Progenitor cell of endocrine pancreas (in vitro differentiated cells): ENCODE measurements around the gene LRRC30. TPM values are rescaled to one million over a fixed set of nuclear protein-coding genes. Genes with fewer than 3 reads are reported as not detected.
A peak's percentile ranks its signal among the peaks of the same experiment; 100 is the strongest.

Source experiments
- DNase-seq: peaks from one replicate; pipeline ENCODE4 v3.0.0; 2021; ENCODE audit warnings: low spot score; ENCODE audit not compliant: unreplicated experiment
- H3K27ac Mint-ChIP-seq: 2 replicates; pipeline ENCODE4 v1.8.0; 2021; ENCODE audit warnings: mild to moderate bottlenecking, moderate library complexity, mixed read lengths
- H3K27me3 Mint-ChIP-seq: 2 replicates; pipeline ENCODE4 v1.8.0; 2021; ENCODE audit warnings: mixed read lengths
- H3K36me3 Mint-ChIP-seq: 2 replicates; pipeline ENCODE4 v1.8.0; 2022; ENCODE audit warnings: mixed read lengths; ENCODE audit not compliant: insufficient read depth
- H3K4me1 Mint-ChIP-seq: 2 replicates; pipeline ENCODE4 v1.8.0; 2021; ENCODE audit warnings: low read depth, mixed read lengths
- H3K4me3 Mint-ChIP-seq: 2 replicates; pipeline ENCODE4 v1.8.0; 2021; ENCODE audit warnings: low read depth, mild to moderate bottlenecking, moderate library complexity, mixed read lengths
- H3K9me3 Mint-ChIP-seq: 2 replicates; pipeline ENCODE4 v1.8.0; 2021; ENCODE audit warnings: low read depth, mixed read lengths
- CTCF ChIP-seq: fragments of 200-600 bp; sonication (generic); IDR thresholded peaks from one replicate; pipeline ENCODE4 v1.5.0; 2021; ENCODE audit warnings: antibody characterized with exemption, mild to moderate bottlenecking; ENCODE audit not compliant: unreplicated experiment
- total RNA-seq: library from RNA; stranded (reverse); gene quantifications from 2 replicates; pipeline ENCODE4 v1.2.1, GENCODE V29; 2021

LRRC30 gene
- total RNA-seq, 1 donor from 2014 or later = not detected

GRCh38 chr18:7261199-7261598 is 30.3 kb downstream of the LRRC30 start:
- peaks cover 6% of the 10 kb centered on the region for H3K4me1 Mint-ChIP-seq
- DNase-seq = no peak
- TF ChIP-seq CTCF = no peak
- no peaks in the 10 kb centered on the region for H3K9me3 Mint-ChIP-seq
- H3K36me3 Mint-ChIP-seq = no peaks in the 10 kb centered on the region
- H3K4me3 Mint-ChIP-seq = no peak overlapping the region
- no peak overlapping the region for H3K27ac Mint-ChIP-seq
- peaks cover 16% of the 10 kb centered on the region for H3K27me3 Mint-ChIP-seq

GRCh38 chr18:7267973-7268372 is 37.1 kb downstream of the LRRC30 start:
- Mint-ChIP-seq H3K9me3 (no peaks in the 10 kb centered on the region), H3K36me3 (no peaks in the 10 kb centered on the region), H3K4me3 (no peak overlapping the region), H3K27ac (no peak overlapping the region), H3K4me1 (peaks cover 1% of the 10 kb centered on the region), H3K27me3 (peaks cover 2% of the 10 kb centered on the region)
- no peak for TF ChIP-seq CTCF
- DNase-seq = no peak

- H3K4me3 Mint-ChIP-seq = no peak overlapping the region
- H3K36me3 Mint-ChIP-seq = no peaks in the 10 kb centered on the region
- no peaks in the 10 kb centered on the region for H3K9me3 Mint-ChIP-seq
- no peak overlapping the region for H3K27ac Mint-ChIP-seq
- no peak for DNase-seq
- H3K4me1 Mint-ChIP-seq = peaks cover 2% of the 10 kb centered on the region
- TF ChIP-seq CTCF = no peak
- peaks cover 10% of the 10 kb centered on the region for H3K27me3 Mint-ChIP-seq
Observed at GRCh38 chr18:7269942-7270341, 39.1 kb downstream of the LRRC30 start.

- peak; percentile 23 for DNase-seq
- Mint-ChIP-seq H3K4me1 (peaks cover 2% of the 10 kb centered on the region), H3K27ac (peak overlapping the region; percentile 65), H3K27me3 (peaks cover 14% of the 10 kb centered on the region), H3K4me3 (peak overlapping the region; percentile 58), H3K9me3 (no peaks in the 10 kb centered on the region), H3K36me3 (no peaks in the 10 kb centered on the region)
- peak; percentile 73 for TF ChIP-seq CTCF
Observed at GRCh38 chr18:7272311-7273049, 41.6 kb downstream of the LRRC30 start.

GRCh38 chr18:7273301-7273921 is 42.5 kb downstream of the LRRC30 start:
- no peak for TF ChIP-seq CTCF
- Mint-ChIP-seq H3K4me1 (peaks cover 2% of the 10 kb centered on the region), H3K27me3 (peaks cover 22% of the 10 kb centered on the region), H3K36me3 (no peaks in the 10 kb centered on the region), H3K4me3 (no peak overlapping the region), H3K9me3 (no peaks in the 10 kb centered on the region), H3K27ac (no peak overlapping the region)
- DNase-seq = no peak
